ENCODE data around the gene BLNK.

BLNK gene

GRCh38 chr10:96287392-96288105 lies 16.2 kb upstream of the BLNK start:
- H2AFZ ChIP-seq (ENCODE audit: low read length), result peak overlapping the region; percentile 65

GRCh38 chr10:96285331-96285752 lies 14.0 kb upstream of the BLNK start:
- Histone ChIP-seq H2AFZ (ENCODE audit: low read length) (no peak overlapping the region), H3K36me3 (replicated peaks; ENCODE audit: insufficient read depth, low read length) (no peaks in the 10 kb centered on the region), H3F3A (ENCODE audit: insufficient read depth, low read length) (peaks cover 28% of the 10 kb centered on the region), H3K9me3 (replicated peaks; ENCODE audit: insufficient read depth, low read length) (no peaks in the 10 kb centered on the region), H3K4me2 (ENCODE audit: low read depth, low read length) (no peak overlapping the region), H4K20me1 (ENCODE audit: insufficient read depth, low read length) (no peaks in the 10 kb centered on the region), H3K9ac (ENCODE audit: low read length) (no peak overlapping the region), H3K4me1 (ENCODE audit: low read length) (peaks cover 29% of the 10 kb centered on the region), H3K79me2 (ENCODE audit: low read length) (no peaks in the 10 kb centered on the region), H3K27me3 (replicated peaks; ENCODE audit: insufficient read depth, low read length) (no peaks in the 10 kb centered on the region), H3K4me3 (ENCODE audit: low read length) (no peak overlapping the region), H3K27ac (ENCODE audit: low read length) (no peak overlapping the region), H3K9me2 (replicated peaks; ENCODE audit: insufficient read depth, low read length) (no peaks in the 10 kb centered on the region)
- no peak for TF ChIP-seq EZH2phosphoT487 (IDR thresholded peaks at IDR 0.05; ENCODE audit: low read length)
- TF ChIP-seq CTCF (IDR thresholded peaks at IDR 0.05; ENCODE audit: low read length), result no peak
- TF ChIP-seq EZH2 (optimal IDR thresholded peaks at IDR 0.05; ENCODE audit: low read depth, low read length), result no peak
- no peak for DNase-seq

More at GRCh38 chr10:96287392-96288105, 16.2 kb upstream of the BLNK start:
- Histone ChIP-seq H3K4me1 (ENCODE audit: low read length) (peaks cover 41% of the 10 kb centered on the region), H3K27ac (ENCODE audit: low read length) (peak overlapping the region; percentile 85), H3K27me3 (replicated peaks; ENCODE audit: insufficient read depth, low read length) (no peaks in the 10 kb centered on the region), H3K79me2 (ENCODE audit: low read length) (no peaks in the 10 kb centered on the region), H3K9me2 (replicated peaks; ENCODE audit: insufficient read depth, low read length) (no peaks in the 10 kb centered on the region), H3F3A (ENCODE audit: insufficient read depth, low read length) (peaks cover 28% of the 10 kb centered on the region), H4K20me1 (ENCODE audit: insufficient read depth, low read length) (no peaks in the 10 kb centered on the region), H3K9ac (ENCODE audit: low read length) (peak overlapping the region; percentile 61), H3K36me3 (replicated peaks; ENCODE audit: insufficient read depth, low read length) (no peaks in the 10 kb centered on the region), H3K4me3 (ENCODE audit: low read length) (peak overlapping the region; percentile 62), H3K9me3 (replicated peaks; ENCODE audit: insufficient read depth, low read length) (no peaks in the 10 kb centered on the region), H3K4me2 (ENCODE audit: low read depth, low read length) (peak overlapping the region; percentile 77)
- TF ChIP-seq CTCF (IDR thresholded peaks at IDR 0.05; ENCODE audit: low read length), result no peak
- no peak for TF ChIP-seq EZH2 (optimal IDR thresholded peaks at IDR 0.05; ENCODE audit: low read depth, low read length)
- TF ChIP-seq EZH2phosphoT487 (IDR thresholded peaks at IDR 0.05; ENCODE audit: low read length), result no peak
- peak; percentile 92 for DNase-seq

- H3K4me1 ChIP-seq (ENCODE audit: low read length), result peaks cover 15% of the 10 kb centered on the region
Measured at GRCh38 chr10:96283756-96284155, 12.4 kb upstream of the BLNK start.

More at GRCh38 chr10:96283756-96284155, 12.4 kb upstream of the BLNK start:
- no peak overlapping the region for H3K4me2 ChIP-seq (ENCODE audit: low read depth, low read length)
- no peaks in the 10 kb centered on the region for H3K36me3 ChIP-seq (replicated peaks; ENCODE audit: insufficient read depth, low read length)
- no peaks in the 10 kb centered on the region for H3K79me2 ChIP-seq (ENCODE audit: low read length)
- no peak for TF ChIP-seq EZH2 (optimal IDR thresholded peaks at IDR 0.05; ENCODE audit: low read depth, low read length)
- no peak for TF ChIP-seq EZH2phosphoT487 (IDR thresholded peaks at IDR 0.05; ENCODE audit: low read length)
- no peak for TF ChIP-seq CTCF (IDR thresholded peaks at IDR 0.05; ENCODE audit: low read length)
- no peak for DNase-seq
- H3K27me3 ChIP-seq (replicated peaks; ENCODE audit: insufficient read depth, low read length), result no peaks in the 10 kb centered on the region
- no peak overlapping the region for H3K9ac ChIP-seq (ENCODE audit: low read length)
- H3K4me3 ChIP-seq (ENCODE audit: low read length), result no peak overlapping the region
- H3K27ac ChIP-seq (ENCODE audit: low read length), result no peak overlapping the region
- H2AFZ ChIP-seq (ENCODE audit: low read length), result no peak overlapping the region
- peaks cover 26% of the 10 kb centered on the region for H3F3A ChIP-seq (ENCODE audit: insufficient read depth, low read length)
- H4K20me1 ChIP-seq (ENCODE audit: insufficient read depth, low read length), result no peaks in the 10 kb centered on the region
- no peaks in the 10 kb centered on the region for H3K9me2 ChIP-seq (replicated peaks; ENCODE audit: insufficient read depth, low read length)
- H3K9me3 ChIP-seq (replicated peaks; ENCODE audit: insufficient read depth, low read length), result no peaks in the 10 kb centered on the region
